Activated naive CD4-positive, alpha-beta T cell treated with anti-CD3 and anti-CD28 coated beads for 36 hours (primary cell): Measurements from ENCODE around the gene MLLT6. TPM values are rescaled to one million over a fixed set of nuclear protein-coding genes. Genes with fewer than 3 reads are reported as not detected.

ENCODE experiments used
- CTCF ChIA-PET: fragments of 350-600 bp; sonication (Branson Sonifier 250); formaldehyde crosslinking; loops from one replicate; lab custom pipeline; 2021; ENCODE audit warnings: antibody characterized with exemption; lab: Charles Lee
- DNase-seq: peaks from one replicate; pipeline ENCODE4 v3.0.0-alpha.2; 2020
- H3K27ac Mint-ChIP-seq: one replicate; pipeline ENCODE4 v1.8.0; 2021; ENCODE audit warnings: mild to moderate bottlenecking, mixed read lengths
- H3K27me3 Mint-ChIP-seq: one replicate; pipeline ENCODE4 v1.8.0; 2021; ENCODE audit warnings: low read depth, mixed read lengths
- H3K36me3 Mint-ChIP-seq: one replicate; pipeline ENCODE4 v1.8.0; 2021; ENCODE audit warnings: low read depth, mixed read lengths
- H3K4me1 Mint-ChIP-seq: one replicate; pipeline ENCODE4 v1.8.0; 2021; ENCODE audit warnings: low read depth, mixed read lengths
- H3K4me3 Mint-ChIP-seq: one replicate; pipeline ENCODE4 v1.8.0; 2021; ENCODE audit warnings: mild to moderate bottlenecking, moderate library complexity, mixed read lengths
- H3K9me3 Mint-ChIP-seq: one replicate; pipeline ENCODE4 v1.8.0; 2021; ENCODE audit warnings: mixed read lengths
- intact Hi-C: fragments of 100-400 bp; cut with micrococcal nuclease; formaldehyde crosslinking; loops from one replicate; pipeline ENCODE4 v1.15.1; 2023
- total RNA-seq, 2 experiments: library from RNA; stranded (reverse); gene quantifications; one replicate each; pipeline ENCODE4 v1.2.3, GENCODE V29; 2021

Gene MLLT6
- total RNA-seq, 2 experiments from 2014 or later = 170 to 177 TPM

DNA sequence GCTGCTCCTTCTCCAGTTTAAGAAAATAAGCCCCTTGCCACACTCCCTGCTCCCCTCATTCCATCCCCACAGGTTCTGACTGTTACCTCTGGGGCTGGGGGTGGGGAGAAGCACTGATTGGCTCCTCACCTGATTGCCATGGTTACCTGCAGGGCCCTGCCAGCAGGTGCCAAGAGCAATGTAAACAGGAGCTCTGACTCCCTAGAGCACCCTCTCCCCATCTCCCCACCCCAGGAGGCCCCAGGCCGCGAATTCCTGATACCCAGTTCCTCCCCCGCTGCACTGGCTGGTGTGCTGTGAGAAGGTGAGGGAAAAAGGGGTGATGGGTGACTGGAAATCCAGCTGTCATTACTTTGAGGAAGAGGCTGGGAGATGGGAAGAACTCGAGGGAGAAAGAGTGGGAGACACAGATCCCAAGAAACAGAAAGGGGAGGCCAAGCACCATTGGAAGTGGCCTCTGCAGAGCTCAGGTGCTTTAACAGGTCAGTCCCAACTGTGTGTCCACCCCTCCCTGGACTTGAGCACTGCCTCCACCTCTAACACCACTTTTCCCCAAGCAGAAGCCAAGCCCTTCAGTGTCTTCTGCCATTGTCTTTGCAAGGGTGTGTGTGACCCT is 38.6 kb downstream of the MLLT6 start:
- CTCF ChIA-PET = interaction anchor here (1.8 kb wide), 1 partner anchor 77 kb away, joined by 4 read pairs; no protein-coding TSS in a partner anchor
- intact Hi-C loops = no loop called here
- peaks cover 27% of the 10 kb centered on the region for H3K27me3 Mint-ChIP-seq
- no peak for DNase-seq
- peaks cover 13% of the 10 kb centered on the region for H3K4me1 Mint-ChIP-seq
- H3K9me3 Mint-ChIP-seq = no peaks in the 10 kb centered on the region
- H3K36me3 Mint-ChIP-seq = no peaks in the 10 kb centered on the region
- no peak overlapping the region for H3K4me3 Mint-ChIP-seq
- H3K27ac Mint-ChIP-seq = no peak overlapping the region

DNA sequence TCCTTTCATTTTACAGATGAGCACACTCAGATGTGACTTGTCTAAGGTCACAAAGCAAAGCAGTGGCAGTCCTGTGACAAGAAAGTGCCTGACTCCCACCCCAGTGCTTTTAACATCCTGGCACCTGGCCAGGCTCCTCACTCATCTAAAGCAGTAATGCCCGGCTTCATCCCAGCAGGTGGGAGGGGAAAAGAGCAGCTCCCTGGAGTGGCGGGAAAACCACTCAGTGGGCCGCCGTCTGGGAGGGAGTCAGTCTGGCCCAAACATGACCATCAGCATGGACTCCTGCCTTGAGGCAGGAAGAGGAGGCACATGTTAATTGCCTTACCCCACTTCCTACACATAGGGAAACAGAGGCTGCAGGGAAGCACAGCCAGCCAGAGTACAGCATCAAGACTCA is 40.5 kb downstream of the MLLT6 start:
- no peaks in the 10 kb centered on the region for H3K36me3 Mint-ChIP-seq
- peaks cover 40% of the 10 kb centered on the region for H3K27me3 Mint-ChIP-seq
- no peaks in the 10 kb centered on the region for H3K9me3 Mint-ChIP-seq
- CTCF ChIA-PET = interaction anchor here (0.8 to 1.8 kb wide), 5 partner anchors 9 to 83 kb away, joined by 3 to 6 read pairs (median 4); no protein-coding TSS in a partner anchor
- H3K4me3 Mint-ChIP-seq = no peak overlapping the region
- peaks cover 22% of the 10 kb centered on the region for H3K4me1 Mint-ChIP-seq
- H3K27ac Mint-ChIP-seq = no peak overlapping the region
- no peak for DNase-seq
- intact Hi-C loops = loop anchor here (5.0 kb wide), 1 partner anchor 238 kb away; no protein-coding TSS in a partner anchor

GRCh38 chr17:38746004-38746848 is 41.2 kb downstream of the MLLT6 start:
- Mint-ChIP-seq H3K36me3 (no peaks in the 10 kb centered on the region), H3K27me3 (peaks cover 44% of the 10 kb centered on the region), H3K4me1 (peaks cover 29% of the 10 kb centered on the region), H3K27ac (no peak overlapping the region), H3K9me3 (no peaks in the 10 kb centered on the region), H3K4me3 (no peak overlapping the region)
- CTCF ChIA-PET = interaction anchor here (0.7 to 1.7 kb wide), 5 partner anchors 9 to 27 kb away, joined by 3 to 5 read pairs (median 3); no protein-coding TSS in a partner anchor
- DNase-seq = no peak
- intact Hi-C loops = loop anchor here (5.0 kb wide), 1 partner anchor 239 kb away; no protein-coding TSS in a partner anchor

DNA sequence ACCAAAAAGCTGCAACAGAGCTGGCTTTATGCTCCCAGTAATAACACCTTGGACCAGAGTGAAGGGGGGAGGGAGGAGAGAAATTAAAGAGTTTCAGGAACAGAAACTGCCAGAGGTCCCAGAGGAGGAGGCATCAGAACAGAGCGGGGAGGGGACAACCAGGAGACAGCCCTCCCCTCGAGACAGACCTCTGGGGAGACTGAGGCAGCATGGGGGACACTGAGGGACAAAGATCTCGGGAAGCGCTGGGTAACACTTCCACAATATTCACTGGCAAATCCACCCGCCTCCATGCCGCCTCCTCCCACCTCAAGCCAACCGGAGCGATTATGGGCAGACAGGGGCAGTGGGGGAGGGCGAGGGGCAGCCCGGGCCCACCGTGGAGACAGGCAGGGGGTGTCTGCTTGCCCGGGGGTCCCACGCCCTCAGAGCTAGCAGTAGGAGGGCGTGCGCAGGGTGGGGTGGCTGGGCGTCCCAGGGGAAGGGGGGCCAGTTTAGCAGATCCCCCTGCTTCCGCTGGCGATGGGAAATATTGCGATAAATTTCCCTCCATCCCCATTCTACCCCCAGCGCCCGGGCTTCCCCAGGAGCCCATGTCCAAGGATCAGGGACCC is 41.9 kb downstream of the MLLT6 start:
- H3K36me3 Mint-ChIP-seq = peaks cover 3% of the 10 kb centered on the region
- no peak overlapping the region for H3K27ac Mint-ChIP-seq
- intact Hi-C loops = loop anchor here (5.0 kb wide), 1 partner anchor 240 kb away; no protein-coding TSS in a partner anchor
- peaks cover 34% of the 10 kb centered on the region for H3K4me1 Mint-ChIP-seq
- no peaks in the 10 kb centered on the region for H3K9me3 Mint-ChIP-seq
- no peak for DNase-seq
- H3K27me3 Mint-ChIP-seq = peaks cover 48% of the 10 kb centered on the region
- peak overlapping the region; percentile 60 for H3K4me3 Mint-ChIP-seq
- CTCF ChIA-PET = interaction anchor here (0.7 to 1.7 kb wide), 4 partner anchors 10 to 28 kb away, joined by 3 to 5 read pairs (median 4); no protein-coding TSS in a partner anchor

GRCh38 chr17:38747463-38748148 is 42.5 kb downstream of the MLLT6 start:
- Mint-ChIP-seq H3K27me3 (peaks cover 48% of the 10 kb centered on the region), H3K4me1 (peaks cover 35% of the 10 kb centered on the region), H3K4me3 (peak overlapping the region; percentile 69), H3K27ac (no peak overlapping the region), H3K9me3 (no peaks in the 10 kb centered on the region), H3K36me3 (peaks cover 4% of the 10 kb centered on the region)
- DNase-seq = no peak
- intact Hi-C loops = loop anchor here (5.0 kb wide), 1 partner anchor 240 kb away; no protein-coding TSS in a partner anchor
- CTCF ChIA-PET = interaction anchor here (1.5 kb wide), 1 partner anchor 13 kb away, joined by 5 read pairs; no protein-coding TSS in a partner anchor

GRCh38 chr17:38748149-38748891 is 43.2 kb downstream of the MLLT6 start, which contains the start of gene PCGF2:
Gene PCGF2, minus strand, starts transcription at chr17:38748336. Its CDS starts 7,934 bp downstream, at chr17:38740402.
- peak; percentile 25 for DNase-seq
- Mint-ChIP-seq H3K9me3 (no peaks in the 10 kb centered on the region), H3K36me3 (peaks cover 9% of the 10 kb centered on the region), H3K4me1 (peaks cover 37% of the 10 kb centered on the region), H3K27me3 (peaks cover 48% of the 10 kb centered on the region), H3K27ac (no peak within 1 kb of the TSS), H3K4me3 (peak within 1 kb of the TSS; percentile 69)
- intact Hi-C loops = loop anchor here (5.0 kb wide), 1 partner anchor 241 kb away; no protein-coding TSS in a partner anchor
- CTCF ChIA-PET = no interaction called here

DNA sequence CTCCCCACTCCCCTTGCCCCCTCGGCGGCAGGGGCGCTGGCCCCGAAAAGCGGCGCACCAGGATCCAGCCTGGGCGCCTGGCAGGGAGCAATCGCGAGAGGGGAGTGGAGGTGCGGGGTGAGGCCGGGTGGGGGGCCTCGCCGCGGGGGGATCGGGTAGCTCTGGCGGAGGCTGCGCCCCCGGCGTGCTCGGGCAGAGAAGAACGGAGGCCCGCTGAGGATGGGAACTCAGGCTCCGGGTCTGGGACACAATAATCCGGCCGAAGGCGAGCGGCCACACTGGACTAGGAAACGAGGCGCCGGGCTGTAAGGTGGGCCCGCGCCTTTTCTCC is 43.8 kb downstream of the MLLT6 start:
- peaks cover 42% of the 10 kb centered on the region for H3K4me1 Mint-ChIP-seq
- CTCF ChIA-PET = interaction anchor here (1.0 kb wide), 1 partner anchor 14 kb away, joined by 3 read pairs; no protein-coding TSS in a partner anchor
- DNase-seq = no peak
- H3K9me3 Mint-ChIP-seq = no peaks in the 10 kb centered on the region
- peaks cover 12% of the 10 kb centered on the region for H3K36me3 Mint-ChIP-seq
- H3K27ac Mint-ChIP-seq = no peak overlapping the region
- peaks cover 48% of the 10 kb centered on the region for H3K27me3 Mint-ChIP-seq
- peak overlapping the region; percentile 67 for H3K4me3 Mint-ChIP-seq
- intact Hi-C loops = loop anchor here (5.0 kb wide), 1 partner anchor 242 kb away; no protein-coding TSS in a partner anchor

DNA sequence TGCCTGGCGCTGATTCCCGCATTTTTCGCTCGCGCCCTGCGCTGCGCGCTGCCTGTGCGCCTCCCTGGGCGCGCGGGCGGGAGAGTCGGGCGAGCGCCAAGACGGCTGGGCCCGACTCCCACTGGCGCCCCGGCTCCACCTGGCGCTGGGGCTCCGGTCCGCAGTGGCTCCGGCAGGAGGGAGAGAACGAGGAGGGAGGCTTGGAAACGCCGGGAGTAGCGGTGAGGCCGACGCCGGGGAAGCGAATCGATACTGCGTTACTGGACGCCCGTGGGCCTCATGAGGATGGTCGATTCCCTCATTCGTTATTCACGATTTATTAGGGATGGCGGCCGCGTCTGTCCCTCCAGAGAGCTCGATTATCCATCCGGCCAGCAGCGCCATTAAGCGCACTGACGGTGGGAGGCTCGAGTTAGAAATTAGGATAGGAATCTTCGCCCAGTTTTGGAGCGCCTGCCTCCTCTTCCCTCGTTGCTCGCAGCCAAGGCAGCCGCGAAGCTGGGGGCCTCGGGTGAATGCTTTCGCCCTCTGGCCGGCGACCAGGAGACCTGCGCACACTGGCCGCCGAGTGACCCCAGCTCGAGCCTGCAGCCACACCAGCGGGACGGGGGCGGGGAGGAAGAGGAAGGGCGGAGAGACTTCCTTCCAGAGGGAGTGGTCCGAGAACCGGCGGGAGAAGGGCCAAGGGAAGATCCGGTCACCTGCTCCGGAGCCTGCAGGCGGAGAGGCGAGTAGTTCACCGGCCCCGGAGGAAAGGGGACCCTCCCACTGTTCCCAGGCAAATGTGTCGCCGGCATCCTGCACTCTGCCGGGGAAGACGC is 44.4 kb downstream of the MLLT6 start:
- no peaks in the 10 kb centered on the region for H3K9me3 Mint-ChIP-seq
- CTCF ChIA-PET = interaction anchor here (1.0 kb wide), 1 partner anchor 15 kb away, joined by 3 read pairs; no protein-coding TSS in a partner anchor
- peaks cover 46% of the 10 kb centered on the region for H3K4me1 Mint-ChIP-seq
- intact Hi-C loops = loop anchor here (5.0 kb wide), 3 partner anchors 142 to 242 kb away; partner anchors contain the start of genes FBXO47 and SRCIN1
- H3K27ac Mint-ChIP-seq = no peak overlapping the region
- peaks cover 15% of the 10 kb centered on the region for H3K36me3 Mint-ChIP-seq
- H3K27me3 Mint-ChIP-seq = peaks cover 48% of the 10 kb centered on the region
- DNase-seq = peak; percentile 20
- peak overlapping the region; percentile 67 for H3K4me3 Mint-ChIP-seq

- H3K4me3 Mint-ChIP-seq = peak overlapping the region; percentile 67
- H3K27me3 Mint-ChIP-seq = peaks cover 42% of the 10 kb centered on the region
- DNase-seq = no peak
- peaks cover 18% of the 10 kb centered on the region for H3K36me3 Mint-ChIP-seq
- H3K27ac Mint-ChIP-seq = no peak overlapping the region
- H3K4me1 Mint-ChIP-seq = peaks cover 49% of the 10 kb centered on the region
- intact Hi-C loops = loop anchor here (5.0 kb wide), 2 partner anchors 143 to 217 kb away; partner anchors contain the start of genes FBXO47 and SRCIN1
- H3K9me3 Mint-ChIP-seq = no peaks in the 10 kb centered on the region
- CTCF ChIA-PET = interaction anchor here (1.0 kb wide), 1 partner anchor 15 kb away, joined by 3 read pairs; no protein-coding TSS in a partner anchor
Observed at GRCh38 chr17:38750044-38750311, 44.9 kb downstream of the MLLT6 start.
